ENCODE results near the gene STAU1. TPM values are rescaled to one million over a fixed set of nuclear protein-coding genes. Genes with fewer than 3 reads are reported as not detected.

Gene STAU1
- total and polyA plus RNA-seq, 2 of the 13 experiments (the other 11 are each of a cell fraction or from before 2014, with no cell fraction given), result 119 to 133 TPM

- TF ChIP-seq ZNF883 (CRISPR knock-in tag; IDR thresholded peaks at IDR 0.05; ENCODE audit: not compliant biosample characterization) (no peak), ZNF597 (CRISPR knock-in tag; IDR thresholded peaks at IDR 0.05) (peak; percentile 99; the same call in 1 of the 2 replicates), ZBTB4 (CRISPR knock-in tag; IDR thresholded peaks at IDR 0.05; ENCODE audit: borderline replicate concordance) (no peak), ATF3 (CRISPR knock-in tag; IDR thresholded peaks at IDR 0.05) (peak; percentile 60; the same call in 1 of the 2 replicates), MIXL1 (CRISPR knock-in tag; IDR thresholded peaks at IDR 0.05) (peak; percentile 76), ZNF773 (CRISPR knock-in tag; IDR thresholded peaks at IDR 0.05; ENCODE audit: borderline replicate concordance) (0 out of 2 replicates have a peak, but pooled peaks have one; percentile 58), ZNF430 (CRISPR knock-in tag; IDR thresholded peaks at IDR 0.05) (no peak), ARID5B (CRISPR knock-in tag; IDR thresholded peaks at IDR 0.05) (no peak), ZNF362 (CRISPR knock-in tag; IDR thresholded peaks at IDR 0.05; ENCODE audit: borderline replicate concordance) (peak; percentile 61; the same call in 1 of the 2 replicates), SOX6 (IDR thresholded peaks at IDR 0.05) (no peak), SOX6 (CRISPR knock-in tag; IDR thresholded peaks at IDR 0.05) (peak; percentile 28; the same call in 1 of the 2 replicates), HMGA1 (CRISPR knock-in tag; conservative IDR thresholded peaks at IDR 0.05) (no peak), ZSCAN31 (CRISPR knock-in tag; IDR thresholded peaks at IDR 0.05; ENCODE audit: low read depth) (no peak; the same call in 1 of the 2 replicates), ZNF691 (CRISPR knock-in tag; IDR thresholded peaks at IDR 0.05; ENCODE audit: borderline replicate concordance, low read depth) (peak; percentile 91), RARA (CRISPR knock-in tag; IDR thresholded peaks at IDR 0.05) (peak; percentile 8; the same call in 1 of the 2 replicates), ARNTL (CRISPR knock-in tag; IDR thresholded peaks at IDR 0.05) (peak; percentile 72), ZNF768 (CRISPR knock-in tag; IDR thresholded peaks at IDR 0.05) (no peak; the same call in 1 of the 2 replicates), TAF15 (IDR thresholded peaks at IDR 0.05; ENCODE audit: low read depth, low read length, poor library complexity, severe bottlenecking) (peak; percentile 76)
Observed at GRCh38 chr20:49187851-49188641, at the start of gene STAU1 (continued).
